Myometrial cell (primary cell): ENCODE data around the gene NHERF1. TPM values are rescaled to one million over a fixed set of nuclear protein-coding genes. Genes with fewer than 3 reads are reported as not detected.

Source experiments
- total RNA-seq: library from RNA; depleted of rRNA; stranded (reverse); fragments of >200 nt; gene quantifications from 2 replicates; pipeline ENCODE4 v1.2.3, GENCODE V29; 2015

NHERF1 gene
- 35.3 and 42.1 TPM in 2 replicates for total RNA-seq

GRCh38 chr17:74748529-74749278 is at the start of gene NHERF1:
TSS of gene NHERF1 (plus strand) at chr17:74748628. CDS start at chr17:74748847, 219 bp downstream.

GRCh38 chr17:74712756-74713155 is 35.7 kb upstream of the NHERF1 start, which contains the start of gene CD300LF:
TSS of gene CD300LF (minus strand) at chr17:74712923. CDS start at chr17:74712866, 57 bp downstream.

GRCh38 chr17:74736513-74737298 is 11.7 kb upstream of the NHERF1 start, which contains the start of gene RAB37:
TSS of gene RAB37 (plus strand) at chr17:74737256. CDS start at chr17:74737273, 17 bp downstream.

GRCh38 chr17:74776044-74776962 is 27.9 kb downstream of the NHERF1 start, which contains the start of gene NAT9:
TSS of gene NAT9 (minus strand) at chr17:74776345. CDS start at chr17:74775698, 647 bp downstream.

Other genes with a start within 250 kb of the NHERF1 start
- not detected in 2 replicates for gene CD300LB, start 217.2 kb upstream of the NHERF1 start, total RNA-seq
- gene CD300C, start 202.5 kb upstream of the NHERF1 start, total RNA-seq: not detected in 2 replicates
- gene CD300H, start 181.1 kb upstream of the NHERF1 start, total RNA-seq: not detected in 2 replicates
- gene CD300LD, start 156.3 kb upstream of the NHERF1 start, total RNA-seq: not detected in 2 replicates
- not detected in 2 replicates for gene CD300E, start 124.9 kb upstream of the NHERF1 start, total RNA-seq
- gene CD300LF, start 35.7 kb upstream of the NHERF1 start, total RNA-seq: not detected in 2 replicates
- 0.53 TPM in 1 of 2 replicates, not detected in the other for gene RAB37, start 11.4 kb upstream of the NHERF1 start, total RNA-seq
- gene NAT9, start 27.7 kb downstream of the NHERF1 start, total RNA-seq: 26.4 and 32.0 TPM in 2 replicates
- not detected in 2 replicates for gene GRIN2C, start 111.3 kb downstream of the NHERF1 start, total RNA-seq
- 48.1 and 52.5 TPM in 2 replicates for gene FDXR, start 124.4 kb downstream of the NHERF1 start, total RNA-seq
- gene FADS6, start 145.0 kb downstream of the NHERF1 start, total RNA-seq: not detected in 2 replicates
- gene USH1G, start 174.6 kb downstream of the NHERF1 start, total RNA-seq: not detected in 2 replicates
- gene OTOP2, start 175.6 kb downstream of the NHERF1 start, total RNA-seq: not detected in 2 replicates
- not detected in 2 replicates for gene OTOP3, start 187.3 kb downstream of the NHERF1 start, total RNA-seq
- gene HID1, start 224.1 kb downstream of the NHERF1 start, total RNA-seq: under 0.01 and 0.53 TPM in 2 replicates
- gene CDR2L, start 239.0 kb downstream of the NHERF1 start, total RNA-seq: 26.4 and 34.0 TPM in 2 replicates